Neuronal stem cell (in vitro differentiated cells): ENCODE measurements around the gene CRADD.

Source experiments
- DNase-seq: peaks from one replicate; pipeline ENCODE4 v3.0.0-alpha.2; 2013; ENCODE audit warnings: low spot score
- H2AFZ ChIP-seq: one replicate; pipeline ENCODE4 v1.6.1; 2013; ENCODE audit warnings: mild to moderate bottlenecking, low read length, inconsistent platforms
- H2AK5ac ChIP-seq: 2 replicates; pipeline ENCODE4 v1.6.1; 2013; ENCODE audit warnings: low read depth, mild to moderate bottlenecking, inconsistent platforms, low read length, moderate library complexity, mixed read lengths
- H2BK120ac ChIP-seq: 2 replicates; pipeline ENCODE4 v1.6.1; 2013; ENCODE audit warnings: low read depth, mild to moderate bottlenecking, inconsistent platforms, low read length, moderate library complexity, mixed read lengths
- H2BK12ac ChIP-seq: one replicate; pipeline ENCODE4 v1.6.1; 2013; ENCODE audit warnings: low read length, inconsistent platforms
- H2BK15ac ChIP-seq: 2 replicates; pipeline ENCODE4 v1.6.1; 2013; ENCODE audit warnings: mild to moderate bottlenecking, low read length, inconsistent platforms, mixed read lengths
- H2BK5ac ChIP-seq: one replicate; pipeline ENCODE4 v1.6.1; 2013; ENCODE audit warnings: inconsistent platforms, mild to moderate bottlenecking, low read length, moderate library complexity
- H3K14ac ChIP-seq: one replicate; pipeline ENCODE4 v1.6.1; 2013; ENCODE audit warnings: low read length, inconsistent platforms
- H3K18ac ChIP-seq: 2 replicates; pipeline ENCODE4 v1.6.1; 2013; ENCODE audit warnings: low read length, inconsistent platforms
- H3K23ac ChIP-seq: 2 replicates; pipeline ENCODE4 v1.6.1; 2013; ENCODE audit warnings: low read depth, mild to moderate bottlenecking, mixed read lengths, low read length, inconsistent platforms; ENCODE audit not compliant: poor library complexity
- H3K27ac ChIP-seq: replicated peaks from 3 replicates; pipeline ENCODE4 v1.5.1; 2013; ENCODE audit warnings: low read length, inconsistent platforms
- H3K27me3 ChIP-seq, 3 experiments: 2 replicates each; pipeline ENCODE4 v1.6.1; 2013; ENCODE audit warnings: low read length in 3 of 3, mild to moderate bottlenecking in 2 of 3, inconsistent platforms in 1 of 3, low read depth in 1 of 3, mixed read lengths in 1 of 3, moderate library complexity in 1 of 3; ENCODE audit not compliant: control insufficient read depth in 3 of 3, insufficient read depth in 3 of 3
- H3K36me3 ChIP-seq, 2 donors: replicated peaks in 1 of 2; 2 replicates each; pipeline ENCODE4 v1.6.1; 2013; ENCODE audit warnings: low read length in 2 of 2; ENCODE audit not compliant: control insufficient read depth in 2 of 2, insufficient read depth in 2 of 2
- H3K4ac ChIP-seq: 2 replicates; pipeline ENCODE4 v1.6.1; 2013; ENCODE audit warnings: inconsistent platforms, mild to moderate bottlenecking, low read length, moderate library complexity
- H3K4me1 ChIP-seq, 2 donors: 1 replicate in 1 of 2; 2 replicates in 1 of 2; pipeline ENCODE4 v1.6.1; 2013; ENCODE audit warnings: low read length in 2 of 2, low read depth in 1 of 2; ENCODE audit not compliant: control insufficient read depth in 2 of 2, insufficient read depth in 1 of 2
- H3K4me2 ChIP-seq: one replicate; pipeline ENCODE4 v1.6.1; 2013; ENCODE audit warnings: mild to moderate bottlenecking, low read length, inconsistent platforms; ENCODE audit not compliant: insufficient read depth, poor library complexity, severe bottlenecking
- H3K4me3 ChIP-seq, 2 donors: 2 replicates each; pipeline ENCODE4 v1.5.1; 2013; ENCODE audit warnings: low read length in 2 of 2, mild to moderate bottlenecking in 2 of 2, inconsistent platforms in 1 of 2, moderate library complexity in 1 of 2
- H3K79me1 ChIP-seq: one replicate; pipeline ENCODE4 v1.6.1; 2013; ENCODE audit warnings: low read depth, mild to moderate bottlenecking, inconsistent platforms, low read length, moderate library complexity
- H3K9ac ChIP-seq: one replicate; pipeline ENCODE4 v1.6.1; 2013; ENCODE audit warnings: mild to moderate bottlenecking, low read depth, low read length, inconsistent platforms; ENCODE audit not compliant: poor library complexity
- H3K9me3 ChIP-seq, 2 donors: replicated peaks in 1 of 2; 2 replicates each; pipeline versions ENCODE3 to v1.6.1; 2013; ENCODE audit warnings: low read length in 2 of 2, mild to moderate bottlenecking in 2 of 2, inconsistent platforms in 1 of 2, low read depth in 1 of 2, mixed read lengths in 1 of 2, moderate library complexity in 1 of 2; ENCODE audit not compliant: control insufficient read depth in 2 of 2, insufficient read depth in 1 of 2
- H4K8ac ChIP-seq: one replicate; pipeline ENCODE4 v1.6.1; 2013; ENCODE audit warnings: low read depth, mild to moderate bottlenecking, inconsistent platforms, low read length, moderate library complexity
- H4K91ac ChIP-seq: one replicate; pipeline ENCODE4 v1.6.1; 2013; ENCODE audit warnings: low read length, low read depth, mild to moderate bottlenecking, inconsistent platforms; ENCODE audit not compliant: poor library complexity
- WGBS, 2 donors: extraction: QIAGEN DNeasy Blood & Tissue Kit; methylation state at CpG; one replicate each; pipeline ENCODE4 v1.1.7; 2013; ENCODE audit warnings: missing lambda C conversion rate in 2 of 2, mixed read lengths in 1 of 2; ENCODE audit not compliant: insufficient read length in 2 of 2, insufficient replicate concordance in 1 of 2; ENCODE audit errors: extremely low coverage in 2 of 2; 5-methylcytosine and 5-hydroxymethylcytosine counted together

The CRADD gene

DNA sequence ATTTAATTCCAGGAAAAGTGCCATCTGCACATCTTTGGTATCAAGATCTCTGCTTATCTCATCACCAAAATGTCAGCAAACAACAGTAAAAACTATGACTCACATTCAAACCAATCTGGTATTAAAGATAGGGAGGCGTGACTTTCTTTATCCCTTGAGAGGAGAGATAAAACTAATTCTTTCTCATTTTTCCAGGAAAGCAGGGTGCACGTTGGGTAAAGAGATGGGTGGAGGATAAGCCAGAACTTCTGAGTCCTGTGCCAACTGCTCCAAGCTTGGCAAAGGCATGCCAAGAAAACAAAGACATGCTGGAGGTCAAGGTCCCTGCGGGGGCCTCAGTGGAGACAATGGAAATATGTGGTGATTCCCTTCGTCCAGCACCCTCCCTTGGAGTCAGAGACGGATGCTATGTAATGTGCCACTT lies 245.4 kb downstream of the CRADD start:
- Histone ChIP-seq H3K23ac (no peak overlapping the region), H3K36me3 (no peaks in the 10 kb centered on the region), H3K27me3 (peaks cover 0 to 3% (median 0%) of the 10 kb centered on the region in 3 experiments), H3K79me1 (no peaks in the 10 kb centered on the region), H4K8ac (no peak overlapping the region), H3K4ac (no peak overlapping the region), H3K4me2 (no peak overlapping the region), H3K9ac (no peak overlapping the region), H3K27ac (no peak overlapping the region), H2BK12ac (no peak overlapping the region), H2AK5ac (no peak overlapping the region), H2BK5ac (no peak overlapping the region), H3K14ac (no peak overlapping the region), H4K91ac (no peak overlapping the region), H3K4me3 (no peak overlapping the region), H3K18ac (no peak overlapping the region), H3K9me3 (peaks cover 0 to 2% of the 10 kb centered on the region in 2 donors), H2BK120ac (no peak overlapping the region), H3K4me1 (no peaks in the 10 kb centered on the region), H2BK15ac (no peak overlapping the region), H2AFZ (no peak overlapping the region)
- WGBS, 2 donors: no CpG with 5 or more reads among the region's 5 CpGs
- no peak for DNase-seq

DNA sequence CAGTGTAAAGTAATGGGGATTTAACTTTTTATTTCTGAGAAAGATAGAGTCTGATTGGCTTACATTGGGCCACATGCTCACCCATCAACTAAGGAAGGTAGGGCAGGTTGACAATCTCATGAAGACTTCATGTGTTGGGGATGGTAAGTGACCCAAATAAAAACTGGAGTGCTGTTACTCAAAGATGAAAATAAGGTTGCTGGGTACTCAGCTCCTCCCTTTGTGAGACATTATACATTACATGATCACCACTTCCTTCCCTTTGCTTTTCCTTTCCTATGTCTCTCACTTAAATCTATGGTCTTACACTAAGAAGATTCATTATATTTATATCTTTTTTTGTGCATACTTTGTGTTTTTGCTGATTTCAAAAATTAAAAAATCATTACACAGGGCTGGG lies 247.2 kb downstream of the CRADD start:
- H3K27ac ChIP-seq: no peak overlapping the region
- H2BK120ac ChIP-seq: no peak overlapping the region
- peaks cover 0 to 3% (median 0%) of the 10 kb centered on the region in 3 experiments for H3K27me3 ChIP-seq
- H4K8ac ChIP-seq: no peak overlapping the region
- no peak overlapping the region for H3K9ac ChIP-seq
- H4K91ac ChIP-seq: no peak overlapping the region
- H2BK15ac ChIP-seq: no peak overlapping the region
- H3K18ac ChIP-seq: no peak overlapping the region
- H3K4me3 ChIP-seq: no peak overlapping the region
- H2BK12ac ChIP-seq: no peak overlapping the region
- no peak overlapping the region for H2BK5ac ChIP-seq
- H3K4me1 ChIP-seq: no peaks in the 10 kb centered on the region
- no peaks in the 10 kb centered on the region for H3K79me1 ChIP-seq
- H3K36me3 ChIP-seq: no peaks in the 10 kb centered on the region
- no peak for DNase-seq
- H2AFZ ChIP-seq: no peak overlapping the region
- H3K14ac ChIP-seq: no peak overlapping the region
- H3K23ac ChIP-seq: no peak overlapping the region
- H3K9me3 ChIP-seq: peaks cover 0 to 2% of the 10 kb centered on the region in 2 donors
- H2AK5ac ChIP-seq: no peak overlapping the region
- no peak overlapping the region for H3K4ac ChIP-seq
- no peak overlapping the region for H3K4me2 ChIP-seq

DNA sequence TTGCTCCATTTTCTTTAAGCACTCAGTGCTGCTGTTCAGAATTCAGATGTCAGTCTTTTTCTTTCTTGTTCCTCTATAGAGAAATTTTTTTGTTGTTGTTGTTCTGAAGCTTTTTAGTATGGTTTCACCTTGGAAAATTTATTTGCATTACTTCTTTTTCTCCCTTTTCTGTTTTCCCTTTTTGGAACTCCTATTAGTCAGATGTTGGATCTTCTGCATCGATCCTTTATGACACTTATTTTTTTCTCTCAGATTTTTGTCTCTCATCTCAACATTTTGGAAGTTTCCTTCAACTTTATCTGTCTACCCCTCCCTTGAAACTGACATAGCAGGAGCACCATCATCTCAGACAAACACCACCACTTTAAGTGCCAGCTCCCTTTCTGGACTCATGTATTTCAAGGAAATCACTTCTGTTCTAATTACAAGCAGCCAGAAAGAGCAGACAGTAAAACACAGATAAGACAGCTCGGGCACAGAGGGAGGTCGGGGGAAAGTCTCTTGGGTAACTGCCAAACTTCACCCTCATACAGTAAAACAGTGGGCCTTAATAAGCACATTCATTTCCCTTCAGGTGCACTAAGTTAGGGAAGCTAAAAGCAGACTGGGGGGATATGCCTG lies 248.5 kb downstream of the CRADD start:
- no peaks in the 10 kb centered on the region for H3K4me1 ChIP-seq
- H4K8ac ChIP-seq: no peak overlapping the region
- no peaks in the 10 kb centered on the region for H3K79me1 ChIP-seq
- no peak overlapping the region for H3K23ac ChIP-seq
- no peak overlapping the region for H3K4ac ChIP-seq
- H3K9ac ChIP-seq: no peak overlapping the region
- no peak overlapping the region for H3K18ac ChIP-seq
- H2BK15ac ChIP-seq: no peak overlapping the region
- H3K9me3 ChIP-seq: peaks cover 0 to 2% of the 10 kb centered on the region in 2 donors
- H3K4me3 ChIP-seq: no peak overlapping the region
- WGBS, 2 donors: no CpG with 5 or more reads among the region's 3 CpGs
- no peaks in the 10 kb centered on the region for H3K27me3 ChIP-seq
- no peak overlapping the region for H2BK120ac ChIP-seq
- no peak overlapping the region for H2AFZ ChIP-seq
- no peak overlapping the region for H3K4me2 ChIP-seq
- no peak overlapping the region for H4K91ac ChIP-seq
- H3K14ac ChIP-seq: no peak overlapping the region
- H2BK5ac ChIP-seq: no peak overlapping the region
- H2AK5ac ChIP-seq: no peak overlapping the region
- DNase-seq: no peak
- no peak overlapping the region for H2BK12ac ChIP-seq
- H3K36me3 ChIP-seq: no peaks in the 10 kb centered on the region
- H3K27ac ChIP-seq: no peak overlapping the region

DNA sequence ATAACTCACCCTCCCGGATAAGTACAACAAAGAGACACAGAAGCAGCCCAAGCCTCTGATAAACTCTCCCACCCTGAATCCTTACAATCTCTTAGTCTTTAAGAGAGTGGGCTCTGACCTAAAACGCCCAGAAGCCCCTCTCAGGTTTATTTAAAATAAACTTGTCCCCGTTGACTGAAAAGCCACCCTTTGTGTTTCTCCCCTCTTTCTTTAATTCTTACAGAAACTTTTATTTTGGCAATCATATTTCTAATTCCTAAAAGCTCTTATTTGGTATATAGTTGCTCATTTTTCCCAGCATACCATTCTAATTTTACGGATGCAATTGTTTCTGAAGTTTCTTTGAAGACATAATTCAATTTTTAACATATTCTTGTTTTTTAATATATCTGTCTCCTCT lies 249.1 kb downstream of the CRADD start:
- Histone ChIP-seq H4K8ac (no peak overlapping the region), H3K4me3 (no peak overlapping the region), H3K4me1 (no peaks in the 10 kb centered on the region), H4K91ac (no peak overlapping the region), H2BK5ac (no peak overlapping the region), H2BK15ac (no peak overlapping the region), H3K23ac (no peak overlapping the region), H2BK12ac (no peak overlapping the region), H3K9me3 (peaks cover 0 to 2% of the 10 kb centered on the region in 2 donors), H3K9ac (no peak overlapping the region), H3K18ac (no peak overlapping the region), H3K4ac (no peak overlapping the region), H3K27ac (no peak overlapping the region), H3K27me3 (no peaks in the 10 kb centered on the region), H3K79me1 (no peaks in the 10 kb centered on the region), H2AK5ac (no peak overlapping the region), H3K4me2 (no peak overlapping the region), H3K14ac (no peak overlapping the region), H2AFZ (no peak overlapping the region), H2BK120ac (no peak overlapping the region), H3K36me3 (no peaks in the 10 kb centered on the region)
- DNase-seq: no peak
- no CpG with 5 or more reads among the region's 4 CpGs for WGBS, 2 donors
